Measurements from ENCODE around the gene SERPINA5.
"Not testable (repeated sequence)": the region's sequence is repeated elsewhere in the genome, so short reads cannot be mapped to it uniquely, and the experiment has no call there.

Gene SERPINA5

GRCh38 chr14:94577472-94577871 is 3.8 kb upstream of the SERPINA5 start:
- DNase-seq: not testable (repeated sequence)

GRCh38 chr14:94578712-94579111 is 2.5 kb upstream of the SERPINA5 start:
- no peak for DNase-seq

GRCh38 chr14:94582199-94582750 is 1.0 kb downstream of the SERPINA5 start:
- DNase-seq: no peak

GRCh38 chr14:94582851-94583250 is 1.6 kb downstream of the SERPINA5 start:
- DNase-seq: no peak

- no peak for DNase-seq
Measured at GRCh38 chr14:94583557-94583956, 2.3 kb downstream of the SERPINA5 start.

GRCh38 chr14:94584591-94585280 is 3.5 kb downstream of the SERPINA5 start:
- no peak for DNase-seq

GRCh38 chr14:94586635-94587034 is 5.4 kb downstream of the SERPINA5 start:
- no peak for DNase-seq

- DNase-seq: no peak
Measured at GRCh38 chr14:94588311-94588710, 7.1 kb downstream of the SERPINA5 start.

- no peak for DNase-seq
Measured at GRCh38 chr14:94591073-94591472, 9.8 kb downstream of the SERPINA5 start.

GRCh38 chr14:94591871-94592270 is 10.6 kb downstream of the SERPINA5 start:
- no peak for DNase-seq

- DNase-seq: no peak
Measured at GRCh38 chr14:94592457-94592856, 11.2 kb downstream of the SERPINA5 start.

GRCh38 chr14:94593376-94593748 is 12.1 kb downstream of the SERPINA5 start:
- no peak for DNase-seq

GRCh38 chr14:94593749-94594431 is 12.7 kb downstream of the SERPINA5 start:
- no peak for DNase-seq

GRCh38 chr14:94594441-94594840 is 13.2 kb downstream of the SERPINA5 start:
- DNase-seq: no peak

GRCh38 chr14:94595912-94596311 is 14.7 kb downstream of the SERPINA5 start:
- DNase-seq: no peak

- DNase-seq: no peak
Measured at GRCh38 chr14:94596361-94596760, 15.1 kb downstream of the SERPINA5 start.

GRCh38 chr14:94597788-94598187 is 16.6 kb downstream of the SERPINA5 start:
- no peak for DNase-seq

- DNase-seq: no peak
Measured at GRCh38 chr14:94598506-94598815, 17.2 kb downstream of the SERPINA5 start.

GRCh38 chr14:94598816-94599655 is 17.8 kb downstream of the SERPINA5 start:
- no peak for DNase-seq

GRCh38 chr14:94599656-94600004 is 18.4 kb downstream of the SERPINA5 start:
- no peak for DNase-seq

- no peak for DNase-seq
Measured at GRCh38 chr14:94600148-94600545, 18.9 kb downstream of the SERPINA5 start.

- no peak for DNase-seq
Measured at GRCh38 chr14:94601884-94602391, 20.7 kb downstream of the SERPINA5 start.

- DNase-seq: no peak
Measured at GRCh38 chr14:94602722-94603121, 21.5 kb downstream of the SERPINA5 start.

GRCh38 chr14:94605361-94605760 is 24.1 kb downstream of the SERPINA5 start:
- DNase-seq: no peak
